GM12878 (cell line): ENCODE measurements around the gene GMPPB. TPM values are rescaled to one million over a fixed set of nuclear protein-coding genes. Genes with fewer than 3 reads are reported as not detected.

Experiments used
- ATAC-seq: fragments of 200-7000 bp; cut with Tn5 transposase; 3 replicates; pipeline ENCODE4 v1.9.1; 2020; ENCODE audit warnings: mild to moderate bottlenecking, moderate library complexity
- BruUV-seq: library from RNA; stranded (reverse); fragments of 400-500 nt; replicated peaks from 2 replicates; lab custom pipeline; 2021; lab: Mats Ljungman, UMichigan
- CTCF ChIA-PET: fragments of 300-600 bp; sonication (Branson Sonifier 250); formaldehyde crosslinking; extraction: SDS; loops from one replicate; lab custom pipeline; 2021; ENCODE audit warnings: inconsistent platforms; lab: Yijun Ruan, JAX
- POLR2A ChIA-PET: fragments of 350-600 bp; formaldehyde crosslinking; extraction: SDS; loops from one replicate; lab custom pipeline; 2021; ENCODE audit warnings: inconsistent platforms; lab: Charles Lee
- RAD21 ChIA-PET: fragments of 300-600 bp; sonication (Branson Sonifier 250); formaldehyde crosslinking; loops from one replicate; lab custom pipeline; 2023; ENCODE audit warnings: antibody characterized with exemption; ENCODE audit not compliant: unreplicated experiment; lab: Charles Lee
- SMC1A ChIA-PET: fragments of 300-600 bp; sonication (Branson Sonifier 250); formaldehyde crosslinking; loops from one replicate; lab custom pipeline; 2023; ENCODE audit not compliant: unreplicated experiment, uncharacterized antibody; lab: Charles Lee
- DNase-seq: peaks from one replicate; pipeline ENCODE4 v3.0.0-alpha.2; 2011; ENCODE audit warnings: low read depth, low spot score
- FAIRE-seq: peaks from 3 replicates; lab custom pipeline; 2011; peaks lifted over from hg19 to GRCh38; lab: Jason Lieb, UNC
- H2AFZ ChIP-seq: 2 replicates; pipeline ENCODE4 v1.6.0; 2011; ENCODE audit warnings: low read depth, low read length, control low read depth; ENCODE audit not compliant: control insufficient read depth
- H3K27ac ChIP-seq: 2 replicates; pipeline ENCODE4 v1.5.1; 2011; ENCODE audit warnings: control low read depth; ENCODE audit not compliant: control insufficient read depth, insufficient read depth
- H3K27me3 ChIP-seq, 2 experiments: replicated peaks in 1 of 2; 2 replicates each; pipeline versions ENCODE4 v1.6.0 to v1.6.1; 2011; ENCODE audit warnings: low read length in 1 of 2; ENCODE audit not compliant: control insufficient read depth in 2 of 2, insufficient read depth in 2 of 2
- H3K36me3 ChIP-seq, 2 experiments: 2 replicates each; pipeline ENCODE4 v1.5.1; 2011; ENCODE audit warnings: low read length in 1 of 2; ENCODE audit not compliant: control insufficient read depth in 2 of 2, insufficient read depth in 2 of 2
- H3K4me1 ChIP-seq: 2 replicates; pipeline ENCODE4 v1.6.1; 2011; ENCODE audit warnings: mild to moderate bottlenecking, low read length, moderate library complexity, mixed read lengths; ENCODE audit not compliant: control insufficient read depth, insufficient read depth
- H3K4me2 ChIP-seq: 2 replicates; pipeline ENCODE4 v1.6.0; 2011; ENCODE audit warnings: control low read depth; ENCODE audit not compliant: control insufficient read depth, insufficient read depth
- H3K4me3 ChIP-seq: fragments of 200-600 bp; sonication (generic); 2 replicates; pipeline ENCODE4 v1.5.1; 2016
- H3K79me2 ChIP-seq: 2 replicates; pipeline ENCODE4 v1.6.0; 2011; ENCODE audit warnings: low read length; ENCODE audit not compliant: control insufficient read depth, insufficient read depth
- H3K9ac ChIP-seq: 2 replicates; pipeline ENCODE4 v1.8.0; 2011; ENCODE audit warnings: low read length, control low read depth, mixed read lengths; ENCODE audit not compliant: control insufficient read depth, insufficient read depth
- H3K9me3 ChIP-seq: replicated peaks from 3 replicates; pipeline ENCODE4 v1.5.1; 2011; ENCODE audit warnings: mild to moderate bottlenecking, low read length; ENCODE audit not compliant: control insufficient read depth, insufficient read depth
- H4K20me1 ChIP-seq: 2 replicates; pipeline ENCODE4 v1.6.0; 2011; ENCODE audit not compliant: control insufficient read depth, insufficient read depth
- FOXK2 ChIP-seq: fragments of 450-650 bp; IDR thresholded peaks from 2 replicates; pipeline ENCODE4 v1.6.1; 2017; ENCODE audit warnings: mild to moderate bottlenecking, moderate library complexity
- HDAC6 ChIP-seq: fragments of 200-600 bp; sonication (generic); IDR thresholded peaks from one replicate; pipeline ENCODE4 v1.8.0; 2017; ENCODE audit warnings: antibody characterized with exemption; ENCODE audit not compliant: unreplicated experiment
- KLF5 ChIP-seq: fragments of 450-650 bp; IDR thresholded peaks from 2 replicates; pipeline ENCODE4 v1.6.1; 2014; ENCODE audit warnings: mild to moderate bottlenecking; ENCODE audit not compliant: partially characterized antibody
- NR2C2 ChIP-seq: IDR thresholded peaks from 2 replicates; pipeline ENCODE4 v1.6.1; 2011; ENCODE audit warnings: borderline replicate concordance, low read depth; ENCODE audit not compliant: control insufficient read depth, insufficient read length
- PAX5 ChIP-seq: IDR thresholded peaks from 2 replicates; pipeline ENCODE4 v1.6.1; 2011; ENCODE audit warnings: low read depth, low read length, borderline replicate concordance
- RUNX3 ChIP-seq: IDR thresholded peaks from 2 replicates; pipeline ENCODE4 v1.6.1; 2012; ENCODE audit warnings: low read length, inconsistent platforms
- TBL1XR1 ChIP-seq: IDR thresholded peaks from 2 replicates; pipeline ENCODE4 v1.6.1; 2012; ENCODE audit warnings: low read depth, low read length, improper control_type of control experiment
- ZBTB4 ChIP-seq: fragments of 450-650 bp; formaldehyde crosslinking; IDR thresholded peaks from 2 replicates; pipeline ENCODE4 v1.4.0; 2022; ENCODE audit warnings: mild to moderate bottlenecking, moderate library complexity
- WGBS: methylation state at CpG from one replicate; pipeline ENCODE4 v1.1.6; 2016; ENCODE audit warnings: low lambda C conversion rate; ENCODE audit not compliant: insufficient replicate concordance, insufficient coverage; ENCODE audit errors: missing lambda C conversion rate; 5-methylcytosine and 5-hydroxymethylcytosine counted together
- in situ Hi-C: fragments of 300-500 bp; cut with MboI; formaldehyde crosslinking; loops from 9 replicates; pipeline ENCODE4 v1.14.3; 2018; ENCODE audit warnings: mixed read lengths
- intact Hi-C: fragments of 100-400 bp; cut with micrococcal nuclease; formaldehyde crosslinking; loops from one replicate; pipeline ENCODE4 v1.14.2; 2022; ENCODE audit not compliant: unreplicated experiment
- polyA plus RNA-seq, 11 experiments: library from polyadenylated mRNA; depleted of rRNA in 4 of 11; unstranded in 6 of 11; stranded (reverse) in 5 of 11; fragments of >200 nt; fragmentation: Nextera tagmentation in 4 of 11; fragmentation: Illumina TruSeq in 1 of 11; extraction: Ambion mirVana in 4 of 11; extraction: Trizol in 1 of 11; gene quantifications; 1 replicate in 1 of 11; 2 replicates in 10 of 11; pipeline versions ENCODE4 v1.2.1 to v1.2.3, GENCODE V29; 2011 to 2016; ENCODE audit warnings: inconsistent platforms in 2 of 11, missing spikeins in 2 of 11, low read depth in 1 of 11
- total RNA-seq, 4 experiments: library from RNA; depleted of rRNA in 3 of 4; stranded (reverse); fragments of >200 nt in 3 of 4; fragmentation: Illumina TruSeq in 1 of 4; extraction: Trizol in 1 of 4; gene quantifications; 2 replicates each; pipeline versions ENCODE4 v1.2.1 to v1.2.3, GENCODE V29; 2013 to 2021
- TF ChIP-seq, protein P1 (sequence below): fragments of 450-650 bp; IDR thresholded peaks from 2 replicates; pipeline ENCODE4 v1.6.1; 2017; ENCODE audit warnings: mild to moderate bottlenecking, low read depth, inconsistent platforms; ENCODE audit not compliant: poor library complexity, severe bottlenecking

The GMPPB gene
- total and polyA plus RNA-seq, 10 of the 15 experiments (the other 5 are each of a cell fraction or from before 2014, with no cell fraction given), result 2.3 to 99.5 (median 23.3) TPM

GRCh38 chr3:49719214-49719884 is 4.4 kb downstream of the GMPPB start, which contains the start of gene AMIGO3 (continued):
- TF ChIP-seq TBL1XR1, result no peak
- TF ChIP-seq, protein P1, sequence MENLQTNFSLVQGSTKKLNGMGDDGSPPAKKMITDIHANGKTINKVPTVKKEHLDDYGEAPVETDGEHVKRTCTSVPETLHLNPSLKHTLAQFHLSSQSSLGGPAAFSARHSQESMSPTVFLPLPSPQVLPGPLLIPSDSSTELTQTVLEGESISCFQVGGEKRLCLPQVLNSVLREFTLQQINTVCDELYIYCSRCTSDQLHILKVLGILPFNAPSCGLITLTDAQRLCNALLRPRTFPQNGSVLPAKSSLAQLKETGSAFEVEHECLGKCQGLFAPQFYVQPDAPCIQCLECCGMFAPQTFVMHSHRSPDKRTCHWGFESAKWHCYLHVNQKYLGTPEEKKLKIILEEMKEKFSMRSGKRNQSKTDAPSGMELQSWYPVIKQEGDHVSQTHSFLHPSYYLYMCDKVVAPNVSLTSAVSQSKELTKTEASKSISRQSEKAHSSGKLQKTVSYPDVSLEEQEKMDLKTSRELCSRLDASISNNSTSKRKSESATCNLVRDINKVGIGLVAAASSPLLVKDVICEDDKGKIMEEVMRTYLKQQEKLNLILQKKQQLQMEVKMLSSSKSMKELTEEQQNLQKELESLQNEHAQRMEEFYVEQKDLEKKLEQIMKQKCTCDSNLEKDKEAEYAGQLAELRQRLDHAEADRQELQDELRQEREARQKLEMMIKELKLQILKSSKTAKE, result no peak
- no peak for TF ChIP-seq ZBTB4
- TF ChIP-seq KLF5, result no peak
- TF ChIP-seq, all 136 proteins: peak for 35

DNA sequence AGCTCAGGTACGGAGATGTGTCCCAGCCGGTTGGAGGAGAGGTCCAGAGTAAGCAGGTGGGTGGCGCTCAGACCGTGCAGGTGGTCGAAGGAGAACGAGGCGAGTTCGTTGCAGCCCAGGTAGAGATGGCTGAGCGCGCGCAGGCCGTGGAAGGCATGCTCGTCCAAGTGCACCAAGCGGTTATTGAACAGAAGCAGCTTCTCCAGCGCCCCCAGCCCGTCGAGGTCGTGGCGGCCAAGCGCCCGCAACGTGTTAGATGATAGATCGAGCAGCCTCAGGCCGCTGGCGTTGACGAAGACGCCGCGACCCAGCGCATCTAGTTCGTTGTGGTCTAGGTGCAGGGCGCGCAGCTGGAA is 4.9 kb downstream of the GMPPB start:
- Histone ChIP-seq H3K4me3 (no peak overlapping the region; the same call in 1 of the 2 replicates), H3K27me3 (no peaks in the 10 kb centered on the region), H3K27ac (no peak overlapping the region), H3K4me2 (peak overlapping the region; percentile 95), H3K9ac (peak overlapping the region; percentile 30; the same call in 1 of the 2 replicates), H3K79me2 (peaks cover 18% of the 10 kb centered on the region), H2AFZ (no peak overlapping the region; the same call in 1 of the 2 replicates), H3K4me1 (peaks cover 14% of the 10 kb centered on the region), H3K36me3 (peaks cover 3 to 9% of the 10 kb centered on the region in 2 experiments; a peak in 3 of 4 replicates), H4K20me1 (no peaks in the 10 kb centered on the region), H3K9me3 (no peaks in the 10 kb centered on the region; the same call in 2 of the 3 replicates)
- in situ Hi-C loops, result no loop called here
- FAIRE-seq, result no peak
- DNase-seq, result no peak
- CTCF ChIA-PET, result interaction anchor here (0.5 to 1.9 kb wide), 7 partner anchors 43 to 253 kb away, joined by 3 to 8 read pairs (median 3); partner anchors contain the start of gene CDHR4
- 45% methylated on average over 33 of the region's 33 CpGs for WGBS
- no peak for ATAC-seq
- BruUV-seq, result no TSS peak
- TF ChIP-seq NR2C2 (no peak), PAX5 (no peak), FOXK2 (no peak), HDAC6 (no peak), RUNX3 (0 out of 2 replicates have a peak, but pooled peaks have one; percentile 3)
- intact Hi-C loops, result no loop called here
- RAD21 ChIA-PET, result interaction anchor here (1.3 to 1.4 kb wide), 2 partner anchors 85 to 179 kb away, joined by 3 read pairs; partner anchors contain the start of gene INKA1
- SMC1A ChIA-PET, result no interaction called here
- POLR2A ChIA-PET, result interaction anchor here (0.6 kb wide), 1 partner anchor 1907 kb away, joined by 5 read pairs; no protein-coding TSS in a partner anchor
